Activated T-helper 1 cell treated with anti-CD3 and anti-CD28 coated beads, Interleukin-12 subunit alpha, Interleukin-12 subunit beta, Interleukin-2, Interleukin-4 antibody, amounts not matched to agents 30 ng/mL and 10 ng/mL and 1 ng/mL, durations not matched to agents 14 hours and 24 hours and 36 hours (primary cell): ENCODE measurements around the gene RAD17. TPM values are rescaled to one million over a fixed set of nuclear protein-coding genes. Genes with fewer than 3 reads are reported as not detected.
"Not testable (repeated sequence)": the region's sequence is repeated elsewhere in the genome, so short reads cannot be mapped to it uniquely, and the experiment has no call there.

Experiments used
- DNase-seq: peaks from one replicate; pipeline ENCODE4 v3.0.0; 2021; ENCODE audit warnings: low spot score
- H3K27ac Mint-ChIP-seq: one replicate; pipeline ENCODE4 v1.8.0; 2021; ENCODE audit warnings: mild to moderate bottlenecking, mixed read lengths
- H3K27me3 Mint-ChIP-seq: one replicate; pipeline ENCODE4 v1.8.0; 2022; ENCODE audit warnings: mild to moderate bottlenecking, moderate library complexity, mixed read lengths; ENCODE audit not compliant: insufficient read depth
- H3K36me3 Mint-ChIP-seq: one replicate; pipeline ENCODE4 v1.8.0; 2021; ENCODE audit warnings: low read depth, mixed read lengths
- H3K4me1 Mint-ChIP-seq: one replicate; pipeline ENCODE4 v1.8.0; 2021; ENCODE audit warnings: low read depth, mixed read lengths
- H3K4me3 Mint-ChIP-seq: one replicate; pipeline ENCODE4 v1.8.0; 2021; ENCODE audit warnings: mild to moderate bottlenecking, moderate library complexity, mixed read lengths
- H3K9me3 Mint-ChIP-seq: one replicate; pipeline ENCODE4 v1.8.0; 2021; ENCODE audit warnings: mixed read lengths
- intact Hi-C: fragments of 100-400 bp; cut with micrococcal nuclease; formaldehyde crosslinking; loops from one replicate; pipeline ENCODE4 v1.15.1; 2024
- total RNA-seq: library from RNA; stranded (reverse); gene quantifications from 2 replicates; pipeline ENCODE4 v1.2.3, GENCODE V29; 2022

RAD17 gene
- total RNA-seq, 1 donor from 2014 or later = 22.0 TPM

DNA sequence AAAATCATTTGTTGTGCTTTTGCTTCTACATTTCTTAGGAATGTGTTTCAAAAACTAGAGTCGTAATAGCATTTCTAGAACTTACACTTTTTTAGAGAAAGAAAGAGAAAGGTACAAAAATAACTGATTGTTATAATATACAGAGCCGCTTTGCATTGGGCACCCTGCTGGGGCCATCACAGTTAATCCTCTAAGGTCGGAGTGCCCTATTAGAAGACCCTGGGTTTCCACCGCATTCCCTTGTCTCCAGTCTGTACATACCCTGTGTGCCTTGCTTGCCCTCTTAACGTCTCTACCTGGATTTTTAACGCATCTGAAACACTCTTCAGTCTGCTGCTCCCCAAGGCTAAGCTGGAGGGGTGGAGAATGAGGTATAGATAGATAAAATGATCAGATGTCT is 46.6 kb downstream of the RAD17 start:
- Mint-ChIP-seq H3K27me3 (peaks cover 4% of the 10 kb centered on the region), H3K27ac (no peak overlapping the region), H3K9me3 (no peaks in the 10 kb centered on the region), H3K4me3 (peak overlapping the region; percentile 29), H3K36me3 (peaks cover 15% of the 10 kb centered on the region), H3K4me1 (no peaks in the 10 kb centered on the region)
- DNase-seq = no peak
- intact Hi-C loops = no loop called here

DNA sequence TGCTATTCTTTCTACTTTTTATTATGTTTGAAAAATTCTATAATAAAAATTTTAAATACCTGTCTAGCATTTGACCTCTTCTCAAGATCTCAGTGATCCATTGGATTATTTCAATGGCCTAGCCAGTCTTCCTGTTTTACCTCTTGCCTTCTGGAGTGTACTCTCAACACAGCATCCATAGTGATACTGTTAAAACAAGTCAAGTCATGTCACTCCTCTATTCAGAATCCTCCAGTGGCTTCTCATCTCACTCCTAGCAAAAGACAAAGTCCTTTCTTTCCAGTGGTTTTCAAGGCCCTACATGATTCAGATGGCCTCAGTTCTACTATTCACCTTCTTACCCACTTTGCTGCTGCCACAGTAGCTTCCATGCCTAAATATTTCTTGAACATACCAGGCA is 47.1 kb downstream of the RAD17 start:
- peaks cover 11% of the 10 kb centered on the region for H3K36me3 Mint-ChIP-seq
- H3K4me3 Mint-ChIP-seq = no peak overlapping the region
- H3K4me1 Mint-ChIP-seq = no peaks in the 10 kb centered on the region
- H3K9me3 Mint-ChIP-seq = no peaks in the 10 kb centered on the region
- H3K27me3 Mint-ChIP-seq = peaks cover 4% of the 10 kb centered on the region
- no peak for DNase-seq
- intact Hi-C loops = no loop called here
- H3K27ac Mint-ChIP-seq = no peak overlapping the region

DNA sequence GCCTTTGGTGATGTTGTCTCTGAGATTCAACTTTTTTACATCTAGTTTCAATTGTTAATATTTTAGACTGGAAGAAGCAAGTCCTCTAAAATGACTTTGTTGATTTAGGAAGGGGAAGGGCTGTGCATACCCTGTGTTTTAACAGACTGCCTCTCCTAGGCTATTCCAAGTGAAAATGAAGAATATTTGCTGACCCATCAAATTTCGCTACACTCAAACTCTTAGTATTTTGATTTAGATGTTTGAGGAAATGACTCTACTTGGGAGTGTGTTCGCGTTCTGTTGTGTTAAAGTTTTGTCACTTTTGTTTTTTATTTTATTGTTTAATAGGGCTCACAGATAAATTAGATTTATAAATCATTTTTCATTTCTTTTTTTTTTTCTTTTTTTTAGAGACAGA is 48.9 kb downstream of the RAD17 start:
- H3K36me3 Mint-ChIP-seq = peaks cover 10% of the 10 kb centered on the region
- DNase-seq = no peak
- peaks cover 4% of the 10 kb centered on the region for H3K27me3 Mint-ChIP-seq
- H3K4me3 Mint-ChIP-seq = no peak overlapping the region
- no peak overlapping the region for H3K27ac Mint-ChIP-seq
- no peaks in the 10 kb centered on the region for H3K9me3 Mint-ChIP-seq
- H3K4me1 Mint-ChIP-seq = no peaks in the 10 kb centered on the region
- intact Hi-C loops = no loop called here

DNA sequence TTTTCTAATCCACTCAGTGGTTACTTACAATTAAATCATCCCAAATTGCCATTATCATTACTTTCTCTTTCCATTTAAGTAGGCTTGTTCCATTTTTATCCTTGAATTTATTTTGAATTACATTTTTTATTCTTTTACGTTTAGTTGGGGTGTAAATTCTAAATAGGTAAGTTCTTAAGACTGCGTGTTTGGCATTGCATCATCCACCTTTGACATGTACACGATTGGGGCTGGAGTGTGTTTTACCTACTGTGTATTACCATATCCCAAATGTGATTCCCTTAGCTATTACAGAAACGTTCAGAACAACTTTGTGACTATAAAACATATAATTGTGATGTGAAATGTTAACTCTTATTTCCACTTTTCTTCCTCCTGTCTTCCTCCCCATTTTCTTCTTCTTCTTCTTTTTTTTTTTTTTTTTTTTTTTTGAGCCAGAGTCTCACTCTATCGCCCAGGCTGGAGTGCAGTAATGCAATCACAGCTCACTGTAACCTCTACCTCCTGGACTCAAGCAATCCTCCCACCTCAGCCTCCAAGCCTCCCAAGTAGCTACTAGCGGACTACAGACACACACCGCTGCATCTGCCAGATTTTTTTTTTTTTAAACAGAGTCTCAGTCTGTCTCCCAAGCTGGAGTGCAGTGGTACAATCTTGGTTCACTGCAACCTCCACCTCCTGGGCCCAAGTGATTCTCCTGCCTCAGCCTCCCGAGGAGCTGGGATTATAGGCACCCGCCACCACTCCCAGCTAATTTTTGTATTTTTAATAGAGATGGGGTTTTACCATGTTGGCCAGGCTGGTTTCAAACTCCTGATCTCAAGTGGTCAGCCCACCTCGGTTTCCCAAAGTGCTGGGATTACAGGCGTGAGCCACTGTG is 62.0 kb downstream of the RAD17 start:
- Mint-ChIP-seq H3K27ac (no peak overlapping the region), H3K27me3 (peaks cover 2% of the 10 kb centered on the region), H3K36me3 (no peaks in the 10 kb centered on the region), H3K4me3 (no peak overlapping the region), H3K4me1 (no peaks in the 10 kb centered on the region), H3K9me3 (no peaks in the 10 kb centered on the region)
- DNase-seq = no peak
- intact Hi-C loops = no loop called here

DNA sequence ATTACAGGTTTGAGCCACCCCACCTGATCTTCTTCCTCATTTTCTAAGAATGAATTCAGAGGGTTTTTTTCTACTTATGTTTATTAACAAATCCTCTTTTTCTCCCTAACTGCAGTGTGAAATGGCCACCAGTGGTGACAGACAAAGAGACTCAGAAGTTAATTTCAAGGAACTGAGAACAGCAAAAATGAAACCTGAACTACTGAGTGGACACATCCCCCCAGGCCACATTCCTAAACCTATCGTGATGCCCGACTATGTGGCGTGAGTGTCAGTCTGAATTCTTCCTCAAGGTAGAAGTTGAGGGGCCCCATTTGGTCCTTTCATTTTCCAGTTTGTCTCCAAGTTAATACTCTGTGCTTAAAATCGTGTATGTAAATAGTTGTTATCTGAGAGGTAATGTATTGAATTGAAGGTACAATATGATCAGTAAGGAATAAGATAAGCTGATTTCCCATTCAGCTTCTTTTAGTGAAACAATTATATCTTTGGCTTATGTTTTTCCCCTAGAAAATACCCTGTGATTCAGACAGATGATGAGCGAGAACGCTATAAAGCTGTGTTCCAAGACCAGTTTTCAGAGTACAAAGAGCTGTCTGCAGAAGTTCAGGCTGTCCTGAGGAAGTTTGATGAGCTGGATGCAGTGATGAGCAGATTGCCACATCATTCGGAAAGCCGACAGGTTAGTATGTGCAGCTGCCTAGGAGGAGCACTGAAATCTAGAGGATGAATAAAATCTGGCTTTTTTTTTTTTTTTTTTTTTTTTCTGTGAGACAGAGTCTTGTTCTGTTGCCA is 63.0 kb downstream of the RAD17 start:
- no peak for DNase-seq
- Mint-ChIP-seq H3K4me3 (no peak overlapping the region), H3K9me3 (no peaks in the 10 kb centered on the region), H3K4me1 (no peaks in the 10 kb centered on the region), H3K27ac (no peak overlapping the region), H3K36me3 (no peaks in the 10 kb centered on the region), H3K27me3 (peaks cover 2% of the 10 kb centered on the region)
- intact Hi-C loops = no loop called here

DNA sequence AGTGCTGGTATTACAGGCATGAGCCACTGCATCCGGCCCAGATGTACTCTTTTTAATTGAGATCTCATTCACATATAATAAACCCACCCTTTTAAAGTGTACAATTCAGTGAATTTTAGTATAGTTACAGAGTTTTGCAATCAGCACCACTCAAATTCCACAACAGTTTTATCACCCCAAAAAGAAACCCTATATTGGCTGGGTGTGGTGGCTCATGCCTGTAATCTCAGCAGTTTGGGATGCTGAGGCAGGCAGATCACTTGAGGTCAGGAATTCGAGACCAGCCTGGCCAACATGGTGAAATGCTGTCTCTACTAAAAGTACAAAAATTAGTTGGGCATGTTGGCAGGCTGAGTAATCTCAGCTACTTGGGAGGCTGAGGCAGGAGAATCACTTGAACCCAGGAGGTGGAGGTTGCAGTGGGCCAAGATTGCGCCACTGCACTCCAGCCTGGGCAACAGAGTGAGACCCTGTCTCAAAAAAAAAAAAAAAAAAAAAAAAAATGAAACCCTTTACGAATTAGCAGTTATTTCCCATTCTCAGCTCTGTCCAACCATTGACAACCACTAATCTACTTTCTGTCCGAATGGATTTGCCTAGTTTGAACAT is 65.8 kb downstream of the RAD17 start:
- H3K36me3 Mint-ChIP-seq, intact Hi-C loops, H3K9me3 Mint-ChIP-seq, H3K4me1 Mint-ChIP-seq, H3K27me3 Mint-ChIP-seq, DNase-seq, H3K4me3 Mint-ChIP-seq, H3K27ac Mint-ChIP-seq: not testable (repeated sequence)

DNA sequence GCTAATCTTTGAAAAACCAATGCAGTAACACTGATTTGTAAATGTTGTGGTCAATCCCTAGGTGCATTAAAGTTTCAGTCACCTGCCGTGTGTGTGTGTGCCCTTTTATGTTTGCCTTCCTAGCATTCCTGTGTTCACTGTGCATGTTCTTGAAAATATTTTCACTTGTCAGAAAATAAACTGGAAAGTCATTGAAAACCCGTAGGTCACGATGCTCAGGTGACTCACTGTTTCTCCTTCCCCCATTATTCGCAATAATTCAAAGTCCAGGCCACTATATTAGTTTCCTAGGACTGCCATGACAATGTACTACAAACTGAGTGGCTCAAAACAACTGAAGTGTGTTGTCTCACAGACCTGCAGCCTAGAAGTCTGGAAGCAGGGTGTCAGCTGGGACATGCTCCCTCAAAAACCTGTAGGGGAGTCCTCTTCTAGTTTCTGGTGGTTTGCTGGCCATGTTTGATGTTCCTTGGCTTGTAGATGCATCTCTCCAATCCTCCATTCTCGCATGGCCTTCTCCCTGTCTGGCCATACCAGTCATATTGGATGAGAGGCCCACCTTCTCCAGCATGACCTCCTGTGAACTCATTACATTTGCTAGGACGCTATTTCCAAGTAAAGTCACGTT is 74.6 kb downstream of the RAD17 start:
- no peak overlapping the region for H3K27ac Mint-ChIP-seq
- DNase-seq = no peak

DNA sequence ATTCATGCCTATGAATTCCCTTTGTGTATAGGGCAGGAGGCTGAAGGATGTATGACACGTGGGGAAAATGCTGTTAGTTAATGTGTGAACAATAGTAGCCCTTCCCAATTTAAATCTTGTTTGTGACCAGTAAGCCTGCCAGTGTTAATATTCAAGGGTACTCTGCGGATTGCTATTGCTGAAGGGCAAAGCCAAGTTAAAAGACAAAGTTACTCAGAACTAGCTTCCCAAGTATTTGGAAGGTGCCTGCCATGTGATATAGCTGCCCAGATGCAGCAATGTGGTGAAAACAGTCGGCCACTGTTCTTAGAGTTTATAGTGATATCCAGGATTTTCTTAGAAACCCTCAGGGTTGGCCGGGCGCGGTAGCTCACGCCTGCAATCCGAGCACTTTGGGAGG is 79.9 kb downstream of the RAD17 start:
- Mint-ChIP-seq H3K27ac (no peak overlapping the region), H3K36me3 (no peaks in the 10 kb centered on the region)
- intact Hi-C loops = no loop called here

More for the DNA sequence above, 74.6 kb downstream of the RAD17 start:
- H3K27me3 Mint-ChIP-seq = peaks cover 3% of the 10 kb centered on the region
- intact Hi-C loops = no loop called here
- no peak overlapping the region for H3K4me3 Mint-ChIP-seq
- H3K4me1 Mint-ChIP-seq = no peaks in the 10 kb centered on the region
- no peaks in the 10 kb centered on the region for H3K9me3 Mint-ChIP-seq
- no peaks in the 10 kb centered on the region for H3K36me3 Mint-ChIP-seq

DNA sequence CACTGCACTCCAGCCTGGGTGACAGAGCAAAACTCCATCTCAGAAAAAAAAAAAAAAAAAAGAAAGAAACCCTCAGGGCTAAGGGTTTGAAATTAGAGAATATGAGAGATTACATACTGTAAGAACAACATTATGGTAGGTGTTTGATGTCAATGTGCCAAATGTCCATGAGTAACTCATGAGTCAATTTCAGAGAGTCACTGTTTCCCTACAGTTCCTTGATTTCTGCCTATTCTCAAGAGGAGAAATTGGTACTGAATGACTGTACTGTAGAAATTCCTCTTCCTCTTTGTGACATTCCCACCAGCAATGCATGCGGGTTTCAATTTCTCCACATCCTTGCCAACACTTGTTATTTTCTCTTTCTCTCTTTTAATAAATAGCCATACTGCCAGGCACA is 80.5 kb downstream of the RAD17 start:
- peaks cover 5% of the 10 kb centered on the region for H3K27me3 Mint-ChIP-seq
- intact Hi-C loops = no loop called here
- no peaks in the 10 kb centered on the region for H3K4me1 Mint-ChIP-seq
- no peak overlapping the region for H3K27ac Mint-ChIP-seq
- H3K36me3 Mint-ChIP-seq = no peaks in the 10 kb centered on the region
- no peaks in the 10 kb centered on the region for H3K9me3 Mint-ChIP-seq
- H3K4me3 Mint-ChIP-seq = no peak overlapping the region
- DNase-seq = no peak

More for the DNA sequence above, 79.9 kb downstream of the RAD17 start:
- Mint-ChIP-seq H3K9me3 (no peaks in the 10 kb centered on the region), H3K4me1 (no peaks in the 10 kb centered on the region), H3K4me3 (no peak overlapping the region), H3K27me3 (peaks cover 5% of the 10 kb centered on the region)
- no peak for DNase-seq

DNA sequence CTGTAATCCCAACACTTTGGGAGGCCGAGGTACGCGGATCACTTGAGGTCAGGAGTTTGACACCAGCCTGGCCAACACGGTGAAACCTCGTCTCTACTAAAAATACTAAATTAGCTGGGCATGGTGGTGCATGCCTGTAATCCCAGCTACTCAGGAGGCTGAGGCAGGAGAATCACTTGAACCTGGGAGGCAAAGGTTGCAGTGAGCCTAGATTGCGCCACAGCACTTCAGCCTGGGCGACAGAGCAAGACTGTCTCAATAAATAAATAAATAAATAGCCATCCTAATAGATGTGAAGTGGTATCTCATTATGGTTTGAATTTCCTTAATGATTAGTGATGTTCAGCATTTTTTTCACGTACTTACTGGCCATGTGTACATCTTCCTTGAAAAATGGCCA is 80.9 kb downstream of the RAD17 start:
- H3K4me3 Mint-ChIP-seq, H3K36me3 Mint-ChIP-seq, H3K27ac Mint-ChIP-seq, H3K4me1 Mint-ChIP-seq, H3K9me3 Mint-ChIP-seq, H3K27me3 Mint-ChIP-seq, DNase-seq, intact Hi-C loops: not testable (repeated sequence)

DNA sequence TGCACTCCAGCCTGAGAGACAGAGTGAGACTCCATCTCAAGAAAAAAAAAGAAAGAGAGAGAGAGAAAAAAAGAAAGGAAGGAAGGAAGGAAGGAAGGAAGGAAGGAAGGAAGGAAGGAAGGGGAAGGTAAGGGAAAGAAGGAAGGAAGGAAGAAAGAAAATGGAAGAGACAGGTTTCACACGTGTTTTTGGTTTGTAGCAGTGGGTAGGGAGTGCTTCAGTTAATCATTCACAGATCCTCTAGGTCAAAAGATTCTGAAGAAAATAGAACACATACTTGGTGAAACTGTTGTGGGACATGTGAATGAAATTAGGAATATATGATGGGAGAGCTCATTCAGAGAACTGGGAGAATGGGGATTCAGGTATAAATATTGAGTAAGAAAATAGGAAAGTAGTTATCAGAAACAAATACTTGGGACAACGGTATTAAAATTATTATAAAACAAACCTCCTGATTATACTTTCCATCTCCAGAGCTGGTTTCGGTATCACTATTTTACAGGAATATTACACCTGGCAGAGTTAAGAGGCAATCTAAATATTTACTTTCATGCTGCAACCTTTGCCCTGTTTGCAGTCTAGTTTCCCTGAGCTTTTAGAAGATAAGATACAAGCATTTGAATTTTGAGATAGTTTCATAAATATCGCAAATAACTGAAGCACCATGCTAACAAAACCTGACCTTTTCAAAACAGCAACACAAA is 82.5 kb downstream of the RAD17 start:
- H3K9me3 Mint-ChIP-seq = no peaks in the 10 kb centered on the region
- peaks cover 8% of the 10 kb centered on the region for H3K27me3 Mint-ChIP-seq
- no peak for DNase-seq
- no peaks in the 10 kb centered on the region for H3K4me1 Mint-ChIP-seq
- no peak overlapping the region for H3K27ac Mint-ChIP-seq
- H3K36me3 Mint-ChIP-seq = no peaks in the 10 kb centered on the region
- no peak overlapping the region for H3K4me3 Mint-ChIP-seq
- intact Hi-C loops = no loop called here

DNA sequence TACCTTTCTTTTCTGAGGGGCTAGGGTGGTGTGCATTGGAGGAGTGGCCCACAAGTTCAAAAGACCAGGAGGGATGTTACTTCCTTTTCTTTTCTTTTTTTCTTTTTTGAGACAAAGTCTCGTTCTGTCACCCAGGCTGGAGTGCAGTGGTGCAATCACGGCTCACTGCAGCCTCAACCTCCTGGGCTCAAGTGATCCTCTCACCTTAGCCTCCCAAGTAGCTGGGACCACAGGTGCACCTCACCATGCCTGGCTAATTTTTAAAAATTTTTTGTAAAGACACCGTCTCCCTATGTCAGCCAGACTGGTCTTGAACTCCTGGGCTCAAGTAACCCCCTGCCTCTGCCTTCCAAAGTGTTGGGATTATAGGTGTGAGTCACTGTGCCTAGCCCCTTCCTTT is 83.9 kb downstream of the RAD17 start:
- H3K9me3 Mint-ChIP-seq, DNase-seq, H3K36me3 Mint-ChIP-seq, intact Hi-C loops, H3K4me3 Mint-ChIP-seq, H3K4me1 Mint-ChIP-seq, H3K27me3 Mint-ChIP-seq, H3K27ac Mint-ChIP-seq: not testable (repeated sequence)
